SK-N-SH (cell line): ENCODE results near the gene SEC14L5. TPM values are rescaled to one million over a fixed set of nuclear protein-coding genes. Genes with fewer than 3 reads are reported as not detected.

Source experiments
- CTCF ChIA-PET: fragments of 300-600, 350-600 bp; formaldehyde crosslinking; extraction: SDS; loops from one replicate; lab custom pipeline; 2021; lab: Yijun Ruan, JAX
- POLR2A ChIA-PET: fragments of 350-600 bp; sonication (Branson Sonifier 250); formaldehyde crosslinking; extraction: SDS; loops from one replicate; lab custom pipeline; 2020; ENCODE audit warnings: antibody characterized with exemption, inconsistent platforms; lab: Yijun Ruan, JAX
- DNase-seq: peaks from one replicate; pipeline ENCODE4 v3.0.0; 2012
- H2AFZ ChIP-seq: fragments of 200-600 bp; sonication (generic); 2 replicates; pipeline ENCODE4 v1.8.1; 2016; ENCODE audit warnings: antibody characterized with exemption, mild to moderate bottlenecking, low read depth
- H3F3A ChIP-seq: fragments of 200-600 bp; sonication (generic); replicated peaks from 2 replicates; pipeline ENCODE3; 2016; ENCODE audit warnings: antibody characterized with exemption, mild to moderate bottlenecking; ENCODE audit not compliant: insufficient read depth
- H3K27ac ChIP-seq, 2 experiments: fragments of 200-500 bp in 1 of 2; fragments of 200-600 bp in 1 of 2; sonication (Bioruptor generic) in 1 of 2; sonication (generic), shearing (Covaris generic) in 1 of 2; 2 replicates each; pipeline versions ENCODE4 v1.5.1 to v1.6.1; 2014 to 2016; ENCODE audit warnings: low read depth in 2 of 2, inconsistent platforms in 1 of 2, low read length in 1 of 2, mild to moderate bottlenecking in 1 of 2, mixed read lengths in 1 of 2
- H3K27me3 ChIP-seq: fragments of 200-600 bp; sonication (generic), shearing (Covaris generic); 2 replicates; pipeline ENCODE4 v1.6.1; 2016; ENCODE audit warnings: mixed run types; ENCODE audit not compliant: insufficient read depth
- H3K36me3 ChIP-seq, 2 experiments: fragments of 200-500 bp in 1 of 2; fragments of 200-600 bp in 1 of 2; sonication (Bioruptor generic) in 1 of 2; sonication (generic) in 1 of 2; replicated peaks in 1 of 2; 2 replicates each; pipeline versions ENCODE3 to v1.5.1; 2014 to 2016; ENCODE audit warnings: low read length in 1 of 2, mild to moderate bottlenecking in 1 of 2; ENCODE audit not compliant: insufficient read depth in 2 of 2, control insufficient read depth in 1 of 2
- H3K4me1 ChIP-seq, 2 experiments: fragments of 200-500 bp in 1 of 2; fragments of 200-600 bp in 1 of 2; sonication (Bioruptor generic) in 1 of 2; sonication (generic), shearing (Covaris generic) in 1 of 2; 2 replicates each; pipeline versions ENCODE4 v1.5.1 to v1.6.1; 2014 to 2016; ENCODE audit warnings: low read depth in 1 of 2, low read length in 1 of 2, mixed run types in 1 of 2; ENCODE audit not compliant: insufficient read depth in 2 of 2, control insufficient read depth in 1 of 2
- H3K4me2 ChIP-seq: fragments of 200-600 bp; sonication (generic), shearing (Covaris generic); 2 replicates; pipeline ENCODE4 v1.6.1; 2017; ENCODE audit warnings: mixed run types
- H3K4me3 ChIP-seq, 2 experiments: fragments of 200-500 bp in 1 of 2; fragments of 200-600 bp in 1 of 2; sonication (Bioruptor generic) in 1 of 2; sonication (generic), shearing (Covaris generic) in 1 of 2; 2 replicates each; pipeline versions ENCODE4 v1.5.1 to v1.8.1; 2014 to 2016; ENCODE audit warnings: low read depth in 2 of 2, inconsistent platforms in 1 of 2, low read length in 1 of 2, mild to moderate bottlenecking in 1 of 2, mixed read lengths in 1 of 2, moderate library complexity in 1 of 2
- H3K79me2 ChIP-seq: fragments of 200-600 bp; sonication (generic); 2 replicates; pipeline ENCODE4 v1.8.1; 2017; ENCODE audit warnings: mild to moderate bottlenecking; ENCODE audit not compliant: insufficient read depth
- H3K9ac ChIP-seq: fragments of 200-600 bp; sonication (generic); 2 replicates; pipeline ENCODE4 v1.6.1; 2017; ENCODE audit warnings: mixed run types
- H3K9me2 ChIP-seq: fragments of 200-600 bp; sonication (generic); 2 replicates; pipeline ENCODE4 v1.6.1; 2017; ENCODE audit warnings: mixed run types
- H3K9me3 ChIP-seq: fragments of 200-600 bp; sonication (generic); 2 replicates; pipeline ENCODE4 v1.6.1; 2017; ENCODE audit warnings: mixed run types, mild to moderate bottlenecking, moderate library complexity
- H4K20me1 ChIP-seq: fragments of 200-600 bp; sonication (generic); 2 replicates; pipeline ENCODE4 v1.6.1; 2017; ENCODE audit warnings: mild to moderate bottlenecking, mixed run types; ENCODE audit not compliant: insufficient read depth
- ELF1 ChIP-seq: IDR thresholded peaks from 2 replicates; pipeline ENCODE4 v1.4.0; 2012
- EP300 ChIP-seq, 2 experiments: IDR thresholded peaks; 2 replicates each; pipeline versions ENCODE4 v1.4.0 to v1.6.1; 2012; ENCODE audit warnings: borderline replicate concordance in 1 of 2, low read depth in 1 of 2, low read length in 1 of 2
- FOXJ3 ChIP-seq: sonication (generic); formaldehyde crosslinking; IDR thresholded peaks from 2 replicates; pipeline ENCODE4 v1.5.1; 2020; ENCODE audit warnings: mild to moderate bottlenecking, missing genetic modification reagents
- FOXM1 ChIP-seq: IDR thresholded peaks from 2 replicates; pipeline ENCODE4 v1.4.0; 2012; ENCODE audit warnings: low read depth, mild to moderate bottlenecking
- GATA2 ChIP-seq: sonication (generic); formaldehyde crosslinking; IDR thresholded peaks from 2 replicates; pipeline ENCODE4 v1.5.0; 2020; ENCODE audit warnings: mild to moderate bottlenecking, missing genetic modification reagents
- MEF2A ChIP-seq: IDR thresholded peaks from 2 replicates; pipeline ENCODE4 v1.4.0; 2012; ENCODE audit warnings: low read depth, borderline replicate concordance
- NFIC ChIP-seq: IDR thresholded peaks from 2 replicates; pipeline ENCODE4 v1.4.0; 2012; ENCODE audit warnings: borderline replicate concordance
- NRF1 ChIP-seq: IDR thresholded peaks from 2 replicates; pipeline ENCODE4 v1.6.1; 2012; ENCODE audit warnings: low read depth, mild to moderate bottlenecking, low read length
- RCOR1 ChIP-seq: fragments of 150-350 bp; IDR thresholded peaks from 2 replicates; pipeline ENCODE4 v1.6.1; 2017; ENCODE audit warnings: antibody characterized with exemption, low read length
- RFX5 ChIP-seq: IDR thresholded peaks from 2 replicates; pipeline ENCODE4 v1.6.1; 2012; ENCODE audit warnings: mild to moderate bottlenecking, improper control_type of control experiment, low read length
- RXRA ChIP-seq: IDR thresholded peaks from 2 replicates; pipeline ENCODE4 v1.4.0; 2012; ENCODE audit warnings: low read depth, mild to moderate bottlenecking, borderline replicate concordance
- SIN3A ChIP-seq: IDR thresholded peaks from 2 replicates; pipeline ENCODE4 v1.6.1; 2012; ENCODE audit warnings: low read depth, mild to moderate bottlenecking, low read length, moderate library complexity, borderline replicate concordance
- TAF1 ChIP-seq: IDR thresholded peaks from 2 replicates; pipeline ENCODE4 v1.6.1; 2012; ENCODE audit warnings: low read depth, mild to moderate bottlenecking, low read length, moderate library complexity, borderline replicate concordance
- YY1 ChIP-seq: IDR thresholded peaks from 2 replicates; pipeline ENCODE4 v1.4.0; 2012; ENCODE audit warnings: low read depth, mild to moderate bottlenecking
- WGBS: methylation state at CpG from one replicate; pipeline ENCODE4 v1.1.6; 2017; ENCODE audit warnings: low lambda C conversion rate; 5-methylcytosine and 5-hydroxymethylcytosine counted together
- polyA plus RNA-seq, 3 experiments: library from polyadenylated mRNA; depleted of rRNA; stranded (reverse); fragments of >200 nt; gene quantifications; 2 replicates each; pipeline ENCODE4 v1.2.3, GENCODE V29; 2012
- TF ChIP-seq, protein P1 (sequence below): IDR thresholded peaks from 2 replicates; pipeline ENCODE4 v1.4.0; 2012; ENCODE audit warnings: low read depth, borderline replicate concordance
- TF ChIP-seq, protein P2 (sequence below): fragments of 150-350 bp; IDR thresholded peaks from 2 replicates; pipeline ENCODE4 v1.6.1; 2017; ENCODE audit warnings: antibody characterized with exemption, low read length, low read depth, borderline replicate concordance
- TF ChIP-seq, protein P3 (sequence below): IDR thresholded peaks from 2 replicates; pipeline ENCODE4; 2012
- TF ChIP-seq, protein P4 (sequence below): fragments of 200-600 bp; sonication (generic); IDR thresholded peaks from 2 replicates; pipeline ENCODE4 v1.6.1; 2017; ENCODE audit warnings: antibody characterized with exemption, mild to moderate bottlenecking, moderate library complexity

SEC14L5 gene
- polyA plus RNA-seq, 1 of the 3 experiments (the other 2 are of a cell fraction), result 0.08 TPM

DNA sequence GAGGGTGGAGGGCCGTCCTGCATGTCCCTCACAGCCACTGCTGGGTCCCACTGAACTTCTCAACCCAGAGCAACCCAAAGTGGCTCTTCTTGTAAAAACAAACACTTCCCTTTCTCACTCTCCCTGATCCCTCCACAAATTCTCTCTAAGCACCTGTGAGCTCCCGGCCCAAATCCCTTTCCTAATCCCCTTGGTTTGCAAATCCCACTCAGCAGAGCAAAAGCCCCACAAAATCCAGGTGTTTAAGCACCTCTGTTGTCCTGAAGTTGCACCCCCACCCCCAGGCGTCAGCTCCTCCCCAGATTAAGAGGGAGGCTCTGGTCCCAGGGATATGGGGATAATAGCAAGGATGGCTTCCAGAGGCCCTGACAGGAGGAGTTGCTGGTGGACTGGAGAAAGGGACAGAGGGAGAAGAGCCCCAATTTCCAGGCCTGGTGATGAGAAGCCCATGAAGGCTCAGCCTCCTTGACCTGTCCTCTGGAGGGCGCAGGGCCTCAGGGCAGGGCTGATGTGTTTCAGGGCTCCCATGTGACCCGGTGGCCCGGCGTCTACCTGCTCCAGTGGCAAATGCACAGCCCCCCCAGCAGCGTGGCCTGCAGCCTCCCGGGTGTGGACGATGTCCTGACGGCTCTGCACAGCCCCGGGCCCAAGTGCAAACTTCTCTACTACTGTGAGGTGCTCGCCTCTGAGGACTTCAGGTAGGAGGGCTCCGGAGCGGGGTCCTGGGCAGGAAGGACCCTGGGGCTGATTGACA, 52.6 kb downstream of the SEC14L5 start:
- H3K79me2 ChIP-seq, result no peaks in the 10 kb centered on the region
- H3K4me3 ChIP-seq, result no peak overlapping the region
- no peak overlapping the region for H3K4me2 ChIP-seq
- no peak overlapping the region for H3K27ac ChIP-seq
- CTCF ChIA-PET, result interaction anchor here (1.2 to 2.1 kb wide), 3 partner anchors 14 to 82 kb away, joined by 3 to 7 read pairs (median 4); no protein-coding TSS in a partner anchor
- POLR2A ChIA-PET, result interaction anchor here (0.6 kb wide), 1 partner anchor 13 kb away, joined by 3 read pairs; no protein-coding TSS in a partner anchor
- H3K9ac ChIP-seq, result no peak overlapping the region
- no peaks in the 10 kb centered on the region for H4K20me1 ChIP-seq
- no peak overlapping the region for H2AFZ ChIP-seq
- WGBS, result 29% methylated on average over 6 of the region's 15 CpGs
- no peaks in the 10 kb centered on the region for H3K9me2 ChIP-seq
- no peak for DNase-seq
- no peaks in the 10 kb centered on the region for H3K9me3 ChIP-seq
- no peaks in the 10 kb centered on the region for H3F3A ChIP-seq
- H3K4me1 ChIP-seq, result no peaks in the 10 kb centered on the region
- no peak for TF ChIP-seq GATA2 (CRISPR knock-in tag)
- TF ChIP-seq, protein P1, sequence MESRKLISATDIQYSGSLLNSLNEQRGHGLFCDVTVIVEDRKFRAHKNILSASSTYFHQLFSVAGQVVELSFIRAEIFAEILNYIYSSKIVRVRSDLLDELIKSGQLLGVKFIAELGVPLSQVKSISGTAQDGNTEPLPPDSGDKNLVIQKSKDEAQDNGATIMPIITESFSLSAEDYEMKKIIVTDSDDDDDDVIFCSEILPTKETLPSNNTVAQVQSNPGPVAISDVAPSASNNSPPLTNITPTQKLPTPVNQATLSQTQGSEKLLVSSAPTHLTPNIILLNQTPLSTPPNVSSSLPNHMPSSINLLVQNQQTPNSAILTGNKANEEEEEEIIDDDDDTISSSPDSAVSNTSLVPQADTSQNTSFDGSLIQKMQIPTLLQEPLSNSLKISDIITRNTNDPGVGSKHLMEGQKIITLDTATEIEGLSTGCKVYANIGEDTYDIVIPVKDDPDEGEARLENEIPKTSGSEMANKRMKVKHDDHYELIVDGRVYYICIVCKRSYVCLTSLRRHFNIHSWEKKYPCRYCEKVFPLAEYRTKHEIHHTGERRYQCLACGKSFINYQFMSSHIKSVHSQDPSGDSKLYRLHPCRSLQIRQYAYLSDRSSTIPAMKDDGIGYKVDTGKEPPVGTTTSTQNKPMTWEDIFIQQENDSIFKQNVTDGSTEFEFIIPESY, result no peak
- TF ChIP-seq RFX5, result no peak
- no peak for TF ChIP-seq FOXM1
- TF ChIP-seq MEF2A, result no peak
- TF ChIP-seq RXRA, result no peak
- no peak for TF ChIP-seq EP300 (IDR thresholded peaks at IDR 0.05; ENCODE audit: borderline replicate concordance in 1 of 2, low read depth in 1 of 2, low read length in 1 of 2)
- TF ChIP-seq NFIC, result no peak
- no peak for TF ChIP-seq YY1
- no peak for TF ChIP-seq RCOR1
- no peak for TF ChIP-seq FOXJ3 (CRISPR knock-in tag)
- TF ChIP-seq, protein P2, sequence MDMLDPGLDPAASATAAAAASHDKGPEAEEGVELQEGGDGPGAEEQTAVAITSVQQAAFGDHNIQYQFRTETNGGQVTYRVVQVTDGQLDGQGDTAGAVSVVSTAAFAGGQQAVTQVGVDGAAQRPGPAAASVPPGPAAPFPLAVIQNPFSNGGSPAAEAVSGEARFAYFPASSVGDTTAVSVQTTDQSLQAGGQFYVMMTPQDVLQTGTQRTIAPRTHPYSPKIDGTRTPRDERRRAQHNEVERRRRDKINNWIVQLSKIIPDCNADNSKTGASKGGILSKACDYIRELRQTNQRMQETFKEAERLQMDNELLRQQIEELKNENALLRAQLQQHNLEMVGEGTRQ, result no peak
- no peak for TF ChIP-seq SIN3A
- no peak for TF ChIP-seq NRF1
- TF ChIP-seq, protein P3, sequence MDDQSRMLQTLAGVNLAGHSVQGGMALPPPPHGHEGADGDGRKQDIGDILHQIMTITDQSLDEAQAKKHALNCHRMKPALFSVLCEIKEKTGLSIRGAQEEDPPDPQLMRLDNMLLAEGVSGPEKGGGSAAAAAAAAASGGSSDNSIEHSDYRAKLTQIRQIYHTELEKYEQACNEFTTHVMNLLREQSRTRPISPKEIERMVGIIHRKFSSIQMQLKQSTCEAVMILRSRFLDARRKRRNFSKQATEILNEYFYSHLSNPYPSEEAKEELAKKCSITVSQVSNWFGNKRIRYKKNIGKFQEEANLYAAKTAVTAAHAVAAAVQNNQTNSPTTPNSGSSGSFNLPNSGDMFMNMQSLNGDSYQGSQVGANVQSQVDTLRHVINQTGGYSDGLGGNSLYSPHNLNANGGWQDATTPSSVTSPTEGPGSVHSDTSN, result no peak
- TF ChIP-seq TAF1, result no peak
- TF ChIP-seq, protein P4, sequence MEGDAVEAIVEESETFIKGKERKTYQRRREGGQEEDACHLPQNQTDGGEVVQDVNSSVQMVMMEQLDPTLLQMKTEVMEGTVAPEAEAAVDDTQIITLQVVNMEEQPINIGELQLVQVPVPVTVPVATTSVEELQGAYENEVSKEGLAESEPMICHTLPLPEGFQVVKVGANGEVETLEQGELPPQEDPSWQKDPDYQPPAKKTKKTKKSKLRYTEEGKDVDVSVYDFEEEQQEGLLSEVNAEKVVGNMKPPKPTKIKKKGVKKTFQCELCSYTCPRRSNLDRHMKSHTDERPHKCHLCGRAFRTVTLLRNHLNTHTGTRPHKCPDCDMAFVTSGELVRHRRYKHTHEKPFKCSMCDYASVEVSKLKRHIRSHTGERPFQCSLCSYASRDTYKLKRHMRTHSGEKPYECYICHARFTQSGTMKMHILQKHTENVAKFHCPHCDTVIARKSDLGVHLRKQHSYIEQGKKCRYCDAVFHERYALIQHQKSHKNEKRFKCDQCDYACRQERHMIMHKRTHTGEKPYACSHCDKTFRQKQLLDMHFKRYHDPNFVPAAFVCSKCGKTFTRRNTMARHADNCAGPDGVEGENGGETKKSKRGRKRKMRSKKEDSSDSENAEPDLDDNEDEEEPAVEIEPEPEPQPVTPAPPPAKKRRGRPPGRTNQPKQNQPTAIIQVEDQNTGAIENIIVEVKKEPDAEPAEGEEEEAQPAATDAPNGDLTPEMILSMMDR, result no peak
- TF ChIP-seq ELF1, result no peak
- H3K36me3 ChIP-seq, result no peaks in the 10 kb centered on the region
- peaks cover 20% of the 10 kb centered on the region; the same call in 1 of the 2 replicates for H3K27me3 ChIP-seq
